ENCODE measurements around the gene ADAMTS10.

The ADAMTS10 gene

GRCh38 chr19:8614455-8614854 is 3.9 kb upstream of the ADAMTS10 start:
- H3K27ac ChIP-seq (ENCODE audit: low read length): no peak overlapping the region
- no peaks in the 10 kb centered on the region for H3K79me2 ChIP-seq (ENCODE audit: insufficient read depth, low read length)
- ATAC-seq (ENCODE audit: insufficient read depth, low read depth) (no peak), DNase-seq (no peak)
- H3K4me2 ChIP-seq (ENCODE audit: insufficient read depth, low read length): no peak overlapping the region
- H4K20me1 ChIP-seq (ENCODE audit: insufficient read depth, low read length): no peaks in the 10 kb centered on the region
- no peaks in the 10 kb centered on the region for H3K36me3 ChIP-seq (ENCODE audit: insufficient read depth, low read length)
- no peaks in the 10 kb centered on the region for H3K9me3 ChIP-seq (ENCODE audit: insufficient read depth, low read length, severe bottlenecking)
- no peak overlapping the region for H3K4me3 ChIP-seq (ENCODE audit: low read depth in 1 of 2, low read length in 2 of 2)
- H3K4me1 ChIP-seq (ENCODE audit: insufficient read depth, low read length): peaks cover 10% of the 10 kb centered on the region
- H3K27me3 ChIP-seq (ENCODE audit: insufficient read depth, low read length, poor library complexity): no peaks in the 10 kb centered on the region
- no peak overlapping the region for H3K9ac ChIP-seq (ENCODE audit: low read depth, low read length)
- no peak for TF ChIP-seq CTCF (IDR thresholded peaks at IDR 0.05; ENCODE audit: borderline replicate concordance, extremely low read depth, low read length, poor library complexity, severe bottlenecking)
- TF ChIP-seq EZH2 (IDR thresholded peaks at IDR 0.05; ENCODE audit: borderline replicate concordance, low read depth, low read length, severe bottlenecking): no peak
- no peak overlapping the region for H2AFZ ChIP-seq (ENCODE audit: low read depth, low read length)

- no peak for TF ChIP-seq EZH2 (IDR thresholded peaks at IDR 0.05; ENCODE audit: borderline replicate concordance, low read depth, low read length, severe bottlenecking)
- TF ChIP-seq CTCF (IDR thresholded peaks at IDR 0.05; ENCODE audit: borderline replicate concordance, extremely low read depth, low read length, poor library complexity, severe bottlenecking): no peak
- no peaks in the 10 kb centered on the region for H3K9me3 ChIP-seq (ENCODE audit: insufficient read depth, low read length, severe bottlenecking)
- no peak overlapping the region for H2AFZ ChIP-seq (ENCODE audit: low read depth, low read length)
- no peaks in the 10 kb centered on the region for H3K79me2 ChIP-seq (ENCODE audit: insufficient read depth, low read length)
- H4K20me1 ChIP-seq (ENCODE audit: insufficient read depth, low read length): no peaks in the 10 kb centered on the region
- no peak overlapping the region for H3K9ac ChIP-seq (ENCODE audit: low read depth, low read length)
- no peaks in the 10 kb centered on the region for H3K27me3 ChIP-seq (ENCODE audit: insufficient read depth, low read length, poor library complexity)
- H3K27ac ChIP-seq (ENCODE audit: low read length): no peak overlapping the region
- no peak overlapping the region for H3K4me2 ChIP-seq (ENCODE audit: insufficient read depth, low read length)
- H3K4me1 ChIP-seq (ENCODE audit: insufficient read depth, low read length): peaks cover 15% of the 10 kb centered on the region
- DNase-seq (no peak), ATAC-seq (ENCODE audit: insufficient read depth, low read depth) (no peak)
- H3K36me3 ChIP-seq (ENCODE audit: insufficient read depth, low read length): no peaks in the 10 kb centered on the region
- H3K4me3 ChIP-seq (ENCODE audit: low read depth in 1 of 2, low read length in 2 of 2): no peak overlapping the region
These were observed 2.3 kb upstream of the ADAMTS10 start for GRCh38 chr19:8612807-8613171.

GRCh38 chr19:8611877-8612806 is 1.6 kb upstream of the ADAMTS10 start:
- Histone ChIP-seq H3K27ac (ENCODE audit: low read length) (no peak overlapping the region), H3K4me2 (ENCODE audit: insufficient read depth, low read length) (no peak overlapping the region), H3K4me3 (ENCODE audit: low read depth in 1 of 2, low read length in 2 of 2) (no peak overlapping the region), H3K79me2 (ENCODE audit: insufficient read depth, low read length) (no peaks in the 10 kb centered on the region), H4K20me1 (ENCODE audit: insufficient read depth, low read length) (no peaks in the 10 kb centered on the region), H3K9me3 (ENCODE audit: insufficient read depth, low read length, severe bottlenecking) (no peaks in the 10 kb centered on the region), H2AFZ (ENCODE audit: low read depth, low read length) (no peak overlapping the region), H3K9ac (ENCODE audit: low read depth, low read length) (no peak overlapping the region), H3K27me3 (ENCODE audit: insufficient read depth, low read length, poor library complexity) (no peaks in the 10 kb centered on the region), H3K4me1 (ENCODE audit: insufficient read depth, low read length) (peaks cover 15% of the 10 kb centered on the region), H3K36me3 (ENCODE audit: insufficient read depth, low read length) (no peaks in the 10 kb centered on the region)
- ATAC-seq (ENCODE audit: insufficient read depth, low read depth): peak; percentile 19; the same call in 1 of the 3 replicates
- TF ChIP-seq CTCF (IDR thresholded peaks at IDR 0.05; ENCODE audit: borderline replicate concordance, extremely low read depth, low read length, poor library complexity, severe bottlenecking) (no peak), EZH2 (IDR thresholded peaks at IDR 0.05; ENCODE audit: borderline replicate concordance, low read depth, low read length, severe bottlenecking) (no peak)
- DNase-seq: peak; percentile 10

Data from DND-41 (cell line).